Measurements from ENCODE around the gene GPR149.

Gene GPR149

GRCh38 chr3:154301561-154301960 lies 128.4 kb downstream of the GPR149 start:
- Histone ChIP-seq H3K4me3 (ENCODE audit: low read depth in 1 of 2, low read length in 2 of 2) (no peak overlapping the region), H3K9me3 (ENCODE audit: low read length) (no peaks in the 10 kb centered on the region), H3K27me3 (ENCODE audit: control insufficient read depth in 1 of 2, insufficient read depth in 2 of 2, low read length in 2 of 2) (no peaks in the 10 kb centered on the region), H3K4me1 (ENCODE audit: insufficient read depth, low read length) (no peaks in the 10 kb centered on the region), H3K9ac (ENCODE audit: low read length) (no peak overlapping the region), H3K36me3 (ENCODE audit: insufficient read depth, low read length) (peaks cover 48% of the 10 kb centered on the region), H3K27ac (ENCODE audit: low read depth, low read length) (no peak overlapping the region)

GRCh38 chr3:154294016-154294415 lies 136.0 kb downstream of the GPR149 start:
- Histone ChIP-seq H3K9me3 (ENCODE audit: low read length) (no peaks in the 10 kb centered on the region), H3K27me3 (ENCODE audit: control insufficient read depth in 1 of 2, insufficient read depth in 2 of 2, low read length in 2 of 2) (no peaks in the 10 kb centered on the region), H3K4me1 (ENCODE audit: insufficient read depth, low read length) (no peaks in the 10 kb centered on the region), H3K9ac (ENCODE audit: low read length) (no peak overlapping the region), H3K36me3 (ENCODE audit: insufficient read depth, low read length) (peaks cover 24% of the 10 kb centered on the region), H3K4me3 (ENCODE audit: low read depth in 1 of 2, low read length in 2 of 2) (no peak overlapping the region), H3K27ac (ENCODE audit: low read depth, low read length) (no peak overlapping the region)

GRCh38 chr3:154290187-154290586 lies 139.8 kb downstream of the GPR149 start:
- no peak overlapping the region for H3K4me3 ChIP-seq (ENCODE audit: low read depth in 1 of 2, low read length in 2 of 2)
- no peak overlapping the region for H3K9ac ChIP-seq (ENCODE audit: low read length)
- peaks cover 28% of the 10 kb centered on the region for H3K36me3 ChIP-seq (ENCODE audit: insufficient read depth, low read length)
- no peak overlapping the region for H3K27ac ChIP-seq (ENCODE audit: low read depth, low read length)
- no peaks in the 10 kb centered on the region for H3K9me3 ChIP-seq (ENCODE audit: low read length)
- H3K4me1 ChIP-seq (ENCODE audit: insufficient read depth, low read length) = no peaks in the 10 kb centered on the region
- H3K27me3 ChIP-seq (ENCODE audit: control insufficient read depth in 1 of 2, insufficient read depth in 2 of 2, low read length in 2 of 2) = no peaks in the 10 kb centered on the region

Measured in muscle layer of colon (tissue), 2 donors.